Kidney epithelial cell (primary cell): ENCODE measurements around the gene ACSL3. TPM values are rescaled to one million over a fixed set of nuclear protein-coding genes. Genes with fewer than 3 reads are reported as not detected.

Experiments
- DNase-seq: peaks from one replicate; pipeline ENCODE4 v3.0.0-alpha.2; 2010; ENCODE audit warnings: low read depth
- H3K27me3 ChIP-seq: 2 replicates; pipeline ENCODE4 v1.6.0; 2011; ENCODE audit warnings: low read length; ENCODE audit not compliant: control insufficient read depth, insufficient read depth
- H3K36me3 ChIP-seq: 2 replicates; pipeline ENCODE4 v1.5.1; 2011; ENCODE audit warnings: low read length; ENCODE audit not compliant: control insufficient read depth, insufficient read depth
- H3K4me3 ChIP-seq: 2 replicates; pipeline ENCODE4 v1.5.1; 2011; ENCODE audit warnings: low read depth, mild to moderate bottlenecking, control low read depth, low read length
- total RNA-seq: library from RNA; depleted of rRNA; stranded (reverse); fragments of >200 nt; gene quantifications from 2 replicates; pipeline ENCODE4 v1.2.3, GENCODE V29; 2015
- TF ChIP-seq, protein P1 (sequence below): IDR thresholded peaks from 2 replicates; pipeline ENCODE4 v1.5.1; 2011; ENCODE audit warnings: mild to moderate bottlenecking, moderate library complexity, low read length, control low read depth, inconsistent platforms; ENCODE audit not compliant: insufficient read depth, poor library complexity, severe bottlenecking

Gene ACSL3
- total RNA-seq, 1 donor from 2014 or later: 98.6 TPM

GRCh38 chr2:222876947-222877346, 16.1 kb downstream of the ACSL3 start:
- no peaks in the 10 kb centered on the region for H3K36me3 ChIP-seq
- TF ChIP-seq, protein P1, sequence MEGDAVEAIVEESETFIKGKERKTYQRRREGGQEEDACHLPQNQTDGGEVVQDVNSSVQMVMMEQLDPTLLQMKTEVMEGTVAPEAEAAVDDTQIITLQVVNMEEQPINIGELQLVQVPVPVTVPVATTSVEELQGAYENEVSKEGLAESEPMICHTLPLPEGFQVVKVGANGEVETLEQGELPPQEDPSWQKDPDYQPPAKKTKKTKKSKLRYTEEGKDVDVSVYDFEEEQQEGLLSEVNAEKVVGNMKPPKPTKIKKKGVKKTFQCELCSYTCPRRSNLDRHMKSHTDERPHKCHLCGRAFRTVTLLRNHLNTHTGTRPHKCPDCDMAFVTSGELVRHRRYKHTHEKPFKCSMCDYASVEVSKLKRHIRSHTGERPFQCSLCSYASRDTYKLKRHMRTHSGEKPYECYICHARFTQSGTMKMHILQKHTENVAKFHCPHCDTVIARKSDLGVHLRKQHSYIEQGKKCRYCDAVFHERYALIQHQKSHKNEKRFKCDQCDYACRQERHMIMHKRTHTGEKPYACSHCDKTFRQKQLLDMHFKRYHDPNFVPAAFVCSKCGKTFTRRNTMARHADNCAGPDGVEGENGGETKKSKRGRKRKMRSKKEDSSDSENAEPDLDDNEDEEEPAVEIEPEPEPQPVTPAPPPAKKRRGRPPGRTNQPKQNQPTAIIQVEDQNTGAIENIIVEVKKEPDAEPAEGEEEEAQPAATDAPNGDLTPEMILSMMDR: no peak
- no peaks in the 10 kb centered on the region for H3K27me3 ChIP-seq
- no peak for DNase-seq
- no peak overlapping the region for H3K4me3 ChIP-seq

- Histone ChIP-seq H3K27me3 (no peaks in the 10 kb centered on the region), H3K36me3 (no peaks in the 10 kb centered on the region), H3K4me3 (no peak overlapping the region)
- no peak for DNase-seq
- TF ChIP-seq, protein P1: no peak
Measured at GRCh38 chr2:222877556-222878300, 16.9 kb downstream of the ACSL3 start.

GRCh38 chr2:222878301-222878876, 17.6 kb downstream of the ACSL3 start:
- Histone ChIP-seq H3K36me3 (no peaks in the 10 kb centered on the region), H3K27me3 (no peaks in the 10 kb centered on the region), H3K4me3 (no peak overlapping the region)
- TF ChIP-seq, protein P1: no peak
- no peak for DNase-seq

- no peaks in the 10 kb centered on the region for H3K36me3 ChIP-seq
- TF ChIP-seq, protein P1: no peak
- no peak overlapping the region for H3K4me3 ChIP-seq
- no peaks in the 10 kb centered on the region for H3K27me3 ChIP-seq
- no peak for DNase-seq
Measured at GRCh38 chr2:222878877-222879603, 18.2 kb downstream of the ACSL3 start.

DNA sequence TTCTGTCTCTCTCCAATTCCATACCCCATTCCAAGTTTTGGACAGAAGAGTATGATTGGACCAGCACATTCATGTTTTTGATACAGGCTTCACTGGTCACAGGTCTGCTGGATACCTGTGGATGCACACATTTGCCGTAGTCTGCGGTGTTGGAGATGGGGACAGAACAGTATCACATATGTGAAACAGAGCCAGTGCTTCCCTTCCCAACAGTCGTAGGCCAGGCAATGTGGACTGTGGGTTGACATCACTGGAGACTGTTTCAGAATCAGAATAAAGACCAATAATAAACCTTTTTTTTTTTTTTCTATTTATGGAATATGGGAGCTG, 18.7 kb downstream of the ACSL3 start:
- no peak for DNase-seq
- H3K4me3 ChIP-seq: no peak overlapping the region
- TF ChIP-seq, protein P1: no peak
- H3K36me3 ChIP-seq: no peaks in the 10 kb centered on the region
- H3K27me3 ChIP-seq: no peaks in the 10 kb centered on the region
